Measurements from ENCODE around the gene CNOT6L. TPM values are rescaled to one million over a fixed set of nuclear protein-coding genes. Genes with fewer than 3 reads are reported as not detected.

Gene CNOT6L
- total and polyA plus RNA-seq, 2 of the 13 experiments (the other 11 are each of a cell fraction or from before 2014, with no cell fraction given), result 7.9 to 13.5 TPM

- TF ChIP-seq PATZ1 (CRISPR knock-in tag; IDR thresholded peaks at IDR 0.05), result 0 out of 2 replicates have a peak, but pooled peaks have one; percentile 9
- TF ChIP-seq SKI (IDR thresholded peaks at IDR 0.05; ENCODE audit: partially characterized antibody), result peak; percentile 54
- peak; percentile 54 for TF ChIP-seq GABPB1 (CRISPR knock-in tag; IDR thresholded peaks at IDR 0.05)
- TF ChIP-seq MXD4 (CRISPR knock-in tag; IDR thresholded peaks at IDR 0.05), result 0 out of 2 replicates have a peak, but pooled peaks have one; percentile 2
- TF ChIP-seq PHF8 (CRISPR knock-in tag; IDR thresholded peaks at IDR 0.05), result peak; percentile 57
- TF ChIP-seq NONO (IDR thresholded peaks at IDR 0.05), result no peak
- no peak for TF ChIP-seq NONO (CRISPR knock-in tag; conservative IDR thresholded peaks at IDR 0.05)
- TF ChIP-seq ZNF878 (CRISPR knock-in tag; IDR thresholded peaks at IDR 0.05), result no peak
- TF ChIP-seq KAT7 (CRISPR knock-in tag; IDR thresholded peaks at IDR 0.05; ENCODE audit: borderline replicate concordance), result no peak
- 0 out of 2 replicates have a peak, but pooled peaks have one; percentile 22 for TF ChIP-seq RNF2 (conservative IDR thresholded peaks at IDR 0.05; ENCODE audit: low read depth)
- TF ChIP-seq HMGXB4 (CRISPR knock-in tag; IDR thresholded peaks at IDR 0.05; ENCODE audit: borderline replicate concordance in 1 of 2, low read depth in 1 of 2), result peak; percentile 53 to 85; a peak in 3 of 4 replicates
- no peak for TF ChIP-seq ZNF496 (CRISPR knock-in tag; IDR thresholded peaks at IDR 0.05; ENCODE audit: insufficient replicate concordance)
- 0 out of 2 replicates have a peak, but pooled peaks have one; percentile 10 for TF ChIP-seq JUND (CRISPR knock-in tag; IDR thresholded peaks at IDR 0.05)
- 0 out of 2 replicates have a peak, but pooled peaks have one; percentile 55 for TF ChIP-seq MTERF4 (CRISPR knock-in tag; IDR thresholded peaks at IDR 0.05)
- peak; percentile 19; the same call in 1 of the 2 replicates for TF ChIP-seq HBP1 (CRISPR knock-in tag; IDR thresholded peaks at IDR 0.05; ENCODE audit: low read depth)
- TF ChIP-seq PLSCR1 (CRISPR knock-in tag; IDR thresholded peaks at IDR 0.05; ENCODE audit: borderline replicate concordance), result 0 out of 2 replicates have a peak, but pooled peaks have one; percentile 26
- 0 out of 2 replicates have a peak, but pooled peaks have one; percentile 7 for TF ChIP-seq BCL6 (CRISPR knock-in tag; IDR thresholded peaks at IDR 0.05)
- 0 out of 2 replicates have a peak, but pooled peaks have one; percentile 11 for TF ChIP-seq SP5 (CRISPR knock-in tag; IDR thresholded peaks at IDR 0.05; ENCODE audit: borderline replicate concordance, low read depth)
Observed at GRCh38 chr4:77818602-77819403, at the start of gene CNOT6L (continued).
